Loucy (cell line): ENCODE results near the gene ACOXL.
A peak's percentile ranks its signal among the peaks of the same experiment; 100 is the strongest.

ENCODE experiments used
- H2AFZ ChIP-seq: fragments of 200-600 bp; sonication (generic); 2 replicates; pipeline ENCODE4 v1.6.0; 2016; ENCODE audit warnings: antibody characterized with exemption, mild to moderate bottlenecking, low read length, moderate library complexity
- H3F3A ChIP-seq: fragments of 200-600 bp; 2 replicates; pipeline ENCODE4 v1.6.0; 2016; ENCODE audit warnings: antibody characterized with exemption, low read depth, mild to moderate bottlenecking
- H3K27me3 ChIP-seq: fragments of 200-600 bp; sonication (generic); 2 replicates; pipeline ENCODE4 v1.6.1; 2014; ENCODE audit warnings: low read length, mild to moderate bottlenecking; ENCODE audit not compliant: insufficient read depth, poor library complexity, severe bottlenecking
- H3K36me3 ChIP-seq: fragments of 200-600 bp; sonication (generic); 2 replicates; pipeline ENCODE4 v1.6.1; 2016; ENCODE audit warnings: low read length; ENCODE audit not compliant: insufficient read depth
- H3K4me1 ChIP-seq: fragments of 200-600 bp; sonication (generic); 2 replicates; pipeline ENCODE4 v1.5.1; 2014; ENCODE audit warnings: low read length, mild to moderate bottlenecking; ENCODE audit not compliant: insufficient read depth, poor library complexity, severe bottlenecking
- H3K4me2 ChIP-seq: fragments of 200-600 bp; sonication (generic); 2 replicates; pipeline ENCODE4 v1.6.0; 2014; ENCODE audit warnings: antibody characterized with exemption, low read length, low read depth, mild to moderate bottlenecking; ENCODE audit not compliant: poor library complexity, severe bottlenecking
- H3K4me3 ChIP-seq: fragments of 200-600 bp; sonication (generic); 2 replicates; pipeline ENCODE4 v1.5.1; 2014; ENCODE audit warnings: low read length, mild to moderate bottlenecking, mixed read lengths; ENCODE audit not compliant: poor library complexity, severe bottlenecking
- H3K79me2 ChIP-seq: fragments of 200-600 bp; sonication (generic); 2 replicates; pipeline ENCODE4 v1.6.1; 2014; ENCODE audit warnings: low read length; ENCODE audit not compliant: insufficient read depth
- H3K9ac ChIP-seq: fragments of 200-600 bp; sonication (generic); 2 replicates; pipeline ENCODE4 v1.6.0; 2014; ENCODE audit warnings: mild to moderate bottlenecking, low read depth, low read length, moderate library complexity; ENCODE audit not compliant: poor library complexity, severe bottlenecking
- H3K9me2 ChIP-seq: fragments of 200-600 bp; sonication (generic); replicated peaks from 2 replicates; pipeline ENCODE4 v1.6.1; 2016; ENCODE audit warnings: low read depth, low read length, mixed read lengths
- H3K9me3 ChIP-seq: fragments of 200-600 bp; sonication (generic); 2 replicates; pipeline ENCODE4 v1.6.1; 2014; ENCODE audit warnings: mild to moderate bottlenecking, antibody characterized with exemption, low read length, low read depth; ENCODE audit not compliant: insufficient read depth
- H4K20me1 ChIP-seq: fragments of 200-600 bp; sonication (generic); 2 replicates; pipeline ENCODE4 v1.6.0; 2014; ENCODE audit warnings: antibody characterized with exemption, low read length, mild to moderate bottlenecking; ENCODE audit not compliant: insufficient read depth, poor library complexity, severe bottlenecking
- EZH2phosphoT487 ChIP-seq: fragments of 200-600 bp; IDR thresholded peaks from 2 replicates; pipeline ENCODE4 v1.6.1; 2018; ENCODE audit warnings: antibody characterized with exemption, mild to moderate bottlenecking, moderate library complexity, borderline replicate concordance
- TF ChIP-seq, protein P1 (sequence below): fragments of 200-600 bp; sonication (generic); conservative IDR thresholded peaks from 2 replicates; pipeline ENCODE4 v1.5.1; 2014; ENCODE audit warnings: mild to moderate bottlenecking, antibody characterized with exemption, low read length

Gene ACOXL

GRCh38 chr2:111119822-111120252 lies 387.5 kb downstream of the ACOXL start:
- Histone ChIP-seq H2AFZ (peak overlapping the region; percentile 78), H3K4me2 (peak overlapping the region; percentile 71), H3K4me1 (peaks cover 26% of the 10 kb centered on the region), H3F3A (no peaks in the 10 kb centered on the region), H4K20me1 (peaks cover 17% of the 10 kb centered on the region), H3K9ac (peak overlapping the region; percentile 70), H3K36me3 (no peaks in the 10 kb centered on the region), H3K4me3 (peak overlapping the region; percentile 90), H3K9me3 (no peaks in the 10 kb centered on the region), H3K9me2 (no peaks in the 10 kb centered on the region), H3K79me2 (peaks cover 36% of the 10 kb centered on the region), H3K27me3 (no peaks in the 10 kb centered on the region)
- no peak for TF ChIP-seq EZH2phosphoT487
- TF ChIP-seq, protein P1, sequence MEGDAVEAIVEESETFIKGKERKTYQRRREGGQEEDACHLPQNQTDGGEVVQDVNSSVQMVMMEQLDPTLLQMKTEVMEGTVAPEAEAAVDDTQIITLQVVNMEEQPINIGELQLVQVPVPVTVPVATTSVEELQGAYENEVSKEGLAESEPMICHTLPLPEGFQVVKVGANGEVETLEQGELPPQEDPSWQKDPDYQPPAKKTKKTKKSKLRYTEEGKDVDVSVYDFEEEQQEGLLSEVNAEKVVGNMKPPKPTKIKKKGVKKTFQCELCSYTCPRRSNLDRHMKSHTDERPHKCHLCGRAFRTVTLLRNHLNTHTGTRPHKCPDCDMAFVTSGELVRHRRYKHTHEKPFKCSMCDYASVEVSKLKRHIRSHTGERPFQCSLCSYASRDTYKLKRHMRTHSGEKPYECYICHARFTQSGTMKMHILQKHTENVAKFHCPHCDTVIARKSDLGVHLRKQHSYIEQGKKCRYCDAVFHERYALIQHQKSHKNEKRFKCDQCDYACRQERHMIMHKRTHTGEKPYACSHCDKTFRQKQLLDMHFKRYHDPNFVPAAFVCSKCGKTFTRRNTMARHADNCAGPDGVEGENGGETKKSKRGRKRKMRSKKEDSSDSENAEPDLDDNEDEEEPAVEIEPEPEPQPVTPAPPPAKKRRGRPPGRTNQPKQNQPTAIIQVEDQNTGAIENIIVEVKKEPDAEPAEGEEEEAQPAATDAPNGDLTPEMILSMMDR = no peak

DNA sequence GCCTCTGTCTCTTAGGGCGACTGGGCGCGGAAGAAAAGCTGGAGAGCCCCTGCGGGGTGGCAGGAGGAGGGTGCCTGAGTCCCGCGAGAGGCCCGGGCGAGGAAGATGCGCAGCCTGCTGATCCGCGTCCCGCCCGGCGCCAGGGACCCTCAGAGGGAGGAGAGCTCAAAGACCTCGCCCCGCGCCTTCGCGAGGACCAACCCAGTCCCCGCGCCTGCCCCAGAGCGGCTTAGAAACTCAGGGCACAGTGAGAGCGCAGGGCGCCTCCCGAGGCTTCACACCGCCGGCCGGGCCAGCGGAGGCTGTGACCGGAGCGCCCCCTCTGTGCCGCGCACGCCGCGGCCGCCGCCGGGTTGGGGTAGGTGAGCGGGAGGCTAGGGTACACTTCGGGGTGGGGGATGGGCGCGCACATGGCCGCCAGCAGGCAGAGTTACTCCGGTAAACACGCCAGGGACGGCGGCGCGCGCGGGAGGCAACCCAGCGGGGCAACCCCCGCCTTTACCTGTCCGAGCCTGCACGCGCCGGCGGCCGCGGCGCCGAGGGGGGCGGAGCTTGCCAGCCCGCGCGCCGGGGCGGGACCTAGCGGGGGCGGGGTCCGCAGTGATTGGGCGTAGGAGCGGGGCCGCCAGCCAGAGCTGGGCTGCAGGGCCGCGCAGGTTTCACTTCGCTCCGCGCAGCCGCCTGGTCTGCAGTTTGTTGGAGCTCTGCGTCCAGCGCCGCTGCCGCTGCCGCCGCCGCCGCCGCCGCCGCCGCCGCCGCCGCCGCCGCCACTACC lies 388.1 kb downstream of the ACOXL start, which contains the start of gene BCL2L11:
TSS of gene BCL2L11 (plus strand) at position 662 of the 775 bp plus-strand sequence. CDS start 2,832 bp downstream, outside the sequence.
- peak within 1 kb of the TSS; percentile 71 for H3K4me2 ChIP-seq
- H3K9ac ChIP-seq = peak within 1 kb of the TSS; percentile 88
- peaks cover 42% of the 10 kb centered on the region for H3K79me2 ChIP-seq
- no peaks in the 10 kb centered on the region for H3K36me3 ChIP-seq
- no peaks in the 10 kb centered on the region for H3K27me3 ChIP-seq
- no peaks in the 10 kb centered on the region for H3K9me3 ChIP-seq
- H2AFZ ChIP-seq = peak within 1 kb of the TSS; percentile 80
- H3K9me2 ChIP-seq = no peaks in the 10 kb centered on the region
- H3K4me3 ChIP-seq = peak within 1 kb of the TSS; percentile 90
- peaks cover 23% of the 10 kb centered on the region for H4K20me1 ChIP-seq
- H3K4me1 ChIP-seq = peaks cover 32% of the 10 kb centered on the region
- H3F3A ChIP-seq = no peaks in the 10 kb centered on the region
- no peak for TF ChIP-seq EZH2phosphoT487
- TF ChIP-seq, protein P1 = peak; percentile 36

GRCh38 chr2:111121028-111121827 lies 388.9 kb downstream of the ACOXL start:
- no peaks in the 10 kb centered on the region for H3K27me3 ChIP-seq
- H2AFZ ChIP-seq = peak overlapping the region; percentile 80
- H3K4me3 ChIP-seq = peak overlapping the region; percentile 90
- H3K9ac ChIP-seq = peak overlapping the region; percentile 88
- H3F3A ChIP-seq = no peaks in the 10 kb centered on the region
- peaks cover 39% of the 10 kb centered on the region for H3K4me1 ChIP-seq
- H3K4me2 ChIP-seq = peak overlapping the region; percentile 71
- H3K9me3 ChIP-seq = no peaks in the 10 kb centered on the region
- no peaks in the 10 kb centered on the region for H3K9me2 ChIP-seq
- peaks cover 31% of the 10 kb centered on the region for H4K20me1 ChIP-seq
- no peak for TF ChIP-seq EZH2phosphoT487
- TF ChIP-seq, protein P1 = no peak; the same call in 1 of the 2 replicates
- H3K36me3 ChIP-seq = no peaks in the 10 kb centered on the region
- peaks cover 50% of the 10 kb centered on the region for H3K79me2 ChIP-seq
